Measurements from ENCODE around the gene SMU1. TPM values are rescaled to one million over a fixed set of nuclear protein-coding genes. Genes with fewer than 3 reads are reported as not detected.

The SMU1 gene
- total RNA-seq: 1 to 10 TPM; 5.6 to 8.6 TPM

DNA sequence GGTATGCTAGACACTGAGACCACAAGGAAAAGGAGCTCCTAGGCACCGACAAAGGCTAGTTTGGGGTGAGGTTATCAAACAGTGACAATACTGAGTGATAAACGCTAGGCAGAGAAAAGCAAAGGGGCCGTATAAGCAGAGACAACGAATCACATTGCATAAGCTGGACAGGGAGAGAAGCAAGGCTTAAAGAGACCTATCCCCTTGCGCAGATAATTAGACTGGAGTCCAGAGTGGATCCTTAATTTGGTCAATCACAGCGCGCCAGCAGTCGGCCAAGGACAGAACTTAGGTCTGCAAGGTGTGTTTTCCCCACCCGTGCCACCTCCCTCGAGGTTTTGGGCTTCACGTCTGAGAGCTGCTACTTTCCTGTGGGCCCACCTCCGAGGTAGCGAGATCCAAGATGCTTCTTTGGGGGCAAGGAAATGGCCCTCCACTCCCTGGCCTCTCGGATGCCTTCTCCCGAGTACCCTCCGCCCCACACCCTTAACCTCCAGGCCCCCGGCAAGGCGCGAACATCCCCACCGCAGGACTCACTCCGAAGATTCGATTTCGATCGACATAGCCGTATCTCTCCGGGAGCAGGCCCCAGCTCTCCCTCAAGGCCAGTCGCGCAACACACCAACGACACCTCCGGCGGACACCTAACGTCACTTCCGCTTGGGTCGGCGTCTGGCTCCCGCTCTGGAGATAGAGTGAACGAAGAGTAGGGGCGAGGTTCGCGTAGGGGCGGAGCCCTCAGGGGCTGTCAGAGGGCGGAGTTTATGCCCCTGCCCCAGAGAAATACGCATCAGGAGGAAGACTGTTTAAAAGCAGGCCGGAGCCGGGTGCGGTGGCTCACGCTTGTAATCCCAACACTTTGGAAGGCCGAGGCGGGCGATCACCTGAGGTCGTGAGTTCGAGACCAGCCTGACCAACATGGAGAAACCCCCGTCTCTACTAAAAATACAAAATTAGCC is at the start of gene SMU1:
Gene SMU1, minus strand, starts transcription at position 629 of the 959 bp plus-strand sequence. Its CDS starts 66 bp downstream, at position 563.
- Histone ChIP-seq H3K27ac (peak within 1 kb of the TSS; percentile 79 to 98 (median 94)), H3K9me3 (no peaks in the 10 kb centered on the region), H3K4me1 (peaks cover 12% of the 10 kb centered on the region), H3K4me3 (peak within 1 kb of the TSS; percentile 37 to 42), H3K27me3 (no peaks in the 10 kb centered on the region), H3K36me3 (replicated peaks in 1 of 2; ENCODE audit: insufficient read depth in 1 of 2, low read depth in 2 of 2) (peaks cover 0 to 10% of the 10 kb centered on the region in 2 donors)
- intact Hi-C loops (cut with DNase I): no loop called here
- peak in 1 of 7 experiments; percentile 5 for TF ChIP-seq CTCF (IDR thresholded peaks at IDR 0.05)
- TF ChIP-seq POLR2A (IDR thresholded peaks at IDR 0.05): peak; percentile 71 to 92 (median 89)
- DNase-seq (peak; percentile 97 to 98 (median 98)), ATAC-seq (peak; percentile 99)
- 1% methylated on average over 31 to 53 of the region's 53 CpGs for whole genome bisulfite sequencing, 2 donors

- Histone ChIP-seq H3K27ac (no peak overlapping the region), H3K27me3 (no peaks in the 10 kb centered on the region), H3K9me3 (no peaks in the 10 kb centered on the region), H3K4me3 (no peak overlapping the region), H3K36me3 (replicated peaks in 1 of 2; ENCODE audit: insufficient read depth in 1 of 2, low read depth in 2 of 2) (peaks cover 0 to 2% of the 10 kb centered on the region in 2 donors), H3K4me1 (peaks cover 42% of the 10 kb centered on the region)
- 87 to 88% methylated on average over 2 to 3 of the region's 3 CpGs for WGBS, 2 donors
- ATAC-seq (no peak), DNase-seq (no peak)
- intact Hi-C loops (cut with DNase I): no loop called here
- TF ChIP-seq CTCF (IDR thresholded peaks at IDR 0.05) (no peak), POLR2A (IDR thresholded peaks at IDR 0.05) (no peak)
Observed at GRCh38 chr9:33125461-33125860, 49.0 kb upstream of the SMU1 start.

DNA sequence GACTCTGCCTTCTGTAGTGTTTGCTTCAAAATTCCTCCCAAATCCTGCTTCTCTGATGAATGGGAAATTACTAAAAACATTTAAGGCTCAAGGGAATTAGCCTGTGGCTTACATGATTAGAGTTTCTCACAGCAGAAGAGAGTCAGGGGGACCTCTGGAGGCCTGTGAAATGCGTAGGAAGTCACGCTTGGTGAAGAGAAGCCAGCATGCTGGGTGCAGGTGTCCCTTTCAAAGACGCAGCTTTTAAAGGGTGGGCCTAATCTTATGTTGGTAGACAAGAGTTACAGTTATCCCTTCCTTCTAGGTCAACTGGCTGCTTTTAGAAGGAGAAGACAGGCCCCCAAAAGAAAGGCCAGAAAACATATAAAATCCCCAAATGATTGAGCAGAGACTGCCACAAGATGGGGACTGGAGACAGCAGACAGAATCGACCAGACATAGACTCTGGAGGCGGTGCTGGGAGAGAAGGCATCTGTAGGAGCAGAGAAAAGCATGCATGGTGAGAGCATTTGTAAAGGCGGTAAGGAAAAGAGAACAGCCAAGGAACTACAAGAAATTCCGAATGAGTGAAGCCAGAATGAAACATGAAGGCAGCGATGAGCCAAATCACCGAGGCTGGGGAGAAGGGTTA is 48.4 kb upstream of the SMU1 start:
- no peak for ATAC-seq
- peaks cover 37% of the 10 kb centered on the region for H3K4me1 ChIP-seq
- no peaks in the 10 kb centered on the region for H3K9me3 ChIP-seq
- 80 to 85% methylated on average over 9 of the region's 9 CpGs for WGBS, 2 donors
- no peak for TF ChIP-seq POLR2A (IDR thresholded peaks at IDR 0.05)
- no peak for TF ChIP-seq CTCF (IDR thresholded peaks at IDR 0.05)
- H3K4me3 ChIP-seq: no peak overlapping the region
- DNase-seq: no peak
- no peak overlapping the region for H3K27ac ChIP-seq
- no peaks in the 10 kb centered on the region for H3K27me3 ChIP-seq
- H3K36me3 ChIP-seq (replicated peaks in 1 of 2; ENCODE audit: insufficient read depth in 1 of 2, low read depth in 2 of 2): peaks cover 0 to 4% of the 10 kb centered on the region in 2 donors
- intact Hi-C loops (cut with DNase I): no loop called here

- peaks cover 29% of the 10 kb centered on the region for H3K4me1 ChIP-seq
- DNase-seq (no peak), ATAC-seq (no peak)
- H3K4me3 ChIP-seq: no peak overlapping the region
- no peak for TF ChIP-seq POLR2A (IDR thresholded peaks at IDR 0.05)
- no peak for TF ChIP-seq CTCF (IDR thresholded peaks at IDR 0.05)
- H3K27ac ChIP-seq: no peak overlapping the region
- H3K9me3 ChIP-seq: no peaks in the 10 kb centered on the region
- intact Hi-C loops (cut with DNase I): no loop called here
- 84 to 87% methylated on average over 5 of the region's 5 CpGs for WGBS, 2 donors
- H3K36me3 ChIP-seq (replicated peaks in 1 of 2; ENCODE audit: insufficient read depth in 1 of 2, low read depth in 2 of 2): peaks cover 0 to 6% of the 10 kb centered on the region in 2 donors
- H3K27me3 ChIP-seq: no peaks in the 10 kb centered on the region
Observed at GRCh38 chr9:33124046-33124445, 47.6 kb upstream of the SMU1 start.
